ENCODE data around the gene PET117. TPM values are rescaled to one million over a fixed set of nuclear protein-coding genes. Genes with fewer than 3 reads are reported as not detected.
"Not testable (repeated sequence)": the region's sequence is repeated elsewhere in the genome, so short reads cannot be mapped to it uniquely, and the experiment has no call there.

Gene PET117
- total RNA-seq, 2 experiments from 2014 or later, result 14.4 to 15.4 TPM

- CTCF ChIA-PET, result no interaction called here
Observed at GRCh38 chr20:18144541-18145099, 7.0 kb downstream of the PET117 start.

GRCh38 chr20:18154342-18154741, 16.7 kb downstream of the PET117 start:
- CTCF ChIA-PET, result no interaction called here
- POLR2A ChIA-PET, result no interaction called here

More at GRCh38 chr20:18144541-18145099, 7.0 kb downstream of the PET117 start:
- POLR2A ChIA-PET, result no interaction called here

DNA sequence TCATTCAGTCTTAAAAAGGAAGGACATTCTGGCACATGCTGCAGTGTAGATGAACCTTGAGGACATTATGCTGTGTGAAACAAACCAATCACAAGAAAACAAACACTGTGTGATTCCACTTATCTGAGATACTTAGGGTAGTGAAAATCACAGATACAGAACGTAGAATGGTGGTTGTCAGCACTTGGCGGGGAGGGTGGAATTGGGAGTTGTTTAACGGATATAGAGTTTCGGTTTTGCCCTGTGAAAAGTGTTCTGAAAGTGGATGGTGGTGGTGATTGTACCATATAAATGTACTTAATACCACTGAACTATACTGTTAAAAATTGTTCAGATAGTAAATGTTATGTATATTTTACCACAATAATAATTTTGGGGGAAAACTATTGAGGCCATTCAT, 18.4 kb downstream of the PET117 start:
- ChIA-PET POLR2A (no interaction called here), CTCF (no interaction called here)

DNA sequence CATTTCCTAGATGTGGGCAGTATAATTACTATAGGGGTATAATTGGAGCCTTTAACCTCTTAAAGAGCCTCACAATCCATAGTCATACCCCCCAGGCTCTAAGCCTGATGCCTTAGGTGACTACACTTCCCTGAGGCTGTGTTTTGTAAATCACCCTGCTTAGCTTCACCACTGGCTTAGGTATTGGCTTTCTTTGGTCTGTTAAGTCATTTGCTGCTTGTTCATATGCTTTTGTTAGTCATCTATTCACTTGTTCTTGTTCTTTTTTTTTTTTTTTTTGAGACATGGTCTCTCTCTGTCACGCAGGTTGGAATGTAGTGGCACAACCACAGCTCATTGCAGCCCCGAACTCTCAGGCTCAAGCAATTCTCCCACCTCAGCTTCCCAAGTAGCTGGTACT, 26.7 kb downstream of the PET117 start:
- POLR2A ChIA-PET, result interaction anchor here (0.6 kb wide), 1 partner anchor 1783 kb away, joined by 6 read pairs; no protein-coding TSS in a partner anchor
- CTCF ChIA-PET, result no interaction called here

DNA sequence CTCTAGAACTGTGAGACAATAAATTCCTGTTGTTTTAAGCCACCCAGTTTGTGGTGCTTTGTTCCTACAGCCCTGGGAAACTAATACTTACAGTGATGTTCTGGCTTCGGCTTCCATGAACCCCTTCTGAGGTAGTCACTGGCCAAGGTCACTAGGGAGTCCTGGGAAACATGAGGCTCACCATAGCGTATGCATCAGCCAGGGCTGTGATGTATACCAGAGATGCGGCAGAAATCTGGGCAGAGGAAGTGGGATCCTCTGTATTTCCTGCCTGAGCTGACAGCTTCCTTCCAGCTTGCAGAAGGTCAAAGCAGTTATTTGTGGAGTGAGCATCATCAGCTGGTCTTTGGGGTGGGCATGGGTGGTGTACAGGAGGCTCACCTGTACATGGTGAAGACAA, 27.9 kb downstream of the PET117 start:
- ChIA-PET POLR2A (no interaction called here), CTCF (no interaction called here)

GRCh38 chr20:18166241-18166881, 28.7 kb downstream of the PET117 start:
- CTCF ChIA-PET, result no interaction called here
- POLR2A ChIA-PET, result no interaction called here

GRCh38 chr20:18166950-18167349, 29.3 kb downstream of the PET117 start:
- POLR2A ChIA-PET, result no interaction called here

DNA sequence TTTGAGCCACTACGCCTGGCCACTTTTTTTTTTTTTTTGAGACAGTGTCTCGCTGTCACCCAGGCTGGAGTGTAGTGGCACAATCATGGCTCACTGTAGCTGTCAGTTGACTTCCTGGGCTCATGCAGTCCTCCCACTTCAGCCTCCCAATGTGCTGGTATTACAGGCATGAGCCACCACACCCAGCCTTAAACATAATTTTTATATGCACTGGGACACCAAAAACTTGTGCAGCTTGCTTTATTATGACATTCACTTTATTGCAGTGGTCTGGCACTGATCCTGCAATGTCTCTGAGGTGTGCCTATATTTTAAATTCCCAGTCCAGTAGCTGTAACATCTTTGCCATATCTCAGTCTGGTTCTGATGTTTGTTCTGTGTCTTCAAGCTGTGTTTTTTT, 34.7 kb downstream of the PET117 start:
- ChIA-PET POLR2A (no interaction called here), CTCF (no interaction called here)

More at GRCh38 chr20:18166950-18167349, 29.3 kb downstream of the PET117 start:
- CTCF ChIA-PET, result no interaction called here

DNA sequence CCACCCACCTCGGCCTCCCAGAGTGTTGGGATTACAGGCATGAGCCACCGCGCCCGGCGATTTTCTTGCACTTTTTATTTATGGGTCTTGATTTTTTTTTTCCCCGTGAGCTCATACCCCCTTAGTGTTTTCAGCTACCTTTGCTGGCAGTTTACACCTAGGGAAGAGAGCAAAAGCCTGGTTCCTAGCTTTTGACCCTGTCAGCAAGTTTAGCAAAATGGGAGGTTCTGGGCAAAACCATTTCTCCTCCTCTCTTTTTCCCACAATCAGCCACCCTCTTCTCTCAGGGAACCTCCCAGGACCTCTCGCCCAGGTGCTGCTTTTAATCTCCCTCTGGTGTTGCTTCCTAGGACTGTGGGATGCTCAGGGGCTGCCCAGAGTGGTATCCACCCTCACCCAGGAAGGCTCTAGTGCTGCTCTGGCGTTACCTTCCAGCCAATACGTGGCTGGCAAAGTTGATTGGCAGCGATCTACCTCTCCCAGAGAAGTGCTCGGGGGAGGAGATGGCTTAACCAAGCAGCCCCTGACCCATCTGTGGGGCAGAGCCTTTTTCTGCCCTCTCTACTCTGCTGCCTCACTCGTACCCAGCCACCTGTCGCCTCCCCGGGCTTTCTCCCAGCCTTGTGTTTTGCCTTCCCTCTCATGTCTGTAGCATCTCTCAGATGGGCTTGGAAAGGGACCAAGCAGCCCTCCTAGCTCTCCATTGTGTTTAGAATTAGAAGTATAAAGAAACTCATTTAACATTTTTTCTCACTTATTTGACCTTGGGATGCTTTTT, 37.4 kb downstream of the PET117 start:
- ChIA-PET CTCF (interaction anchor here (0.9 kb wide), 1 partner anchor 67 kb away, joined by 3 read pairs; no protein-coding TSS in a partner anchor), POLR2A (no interaction called here)

DNA sequence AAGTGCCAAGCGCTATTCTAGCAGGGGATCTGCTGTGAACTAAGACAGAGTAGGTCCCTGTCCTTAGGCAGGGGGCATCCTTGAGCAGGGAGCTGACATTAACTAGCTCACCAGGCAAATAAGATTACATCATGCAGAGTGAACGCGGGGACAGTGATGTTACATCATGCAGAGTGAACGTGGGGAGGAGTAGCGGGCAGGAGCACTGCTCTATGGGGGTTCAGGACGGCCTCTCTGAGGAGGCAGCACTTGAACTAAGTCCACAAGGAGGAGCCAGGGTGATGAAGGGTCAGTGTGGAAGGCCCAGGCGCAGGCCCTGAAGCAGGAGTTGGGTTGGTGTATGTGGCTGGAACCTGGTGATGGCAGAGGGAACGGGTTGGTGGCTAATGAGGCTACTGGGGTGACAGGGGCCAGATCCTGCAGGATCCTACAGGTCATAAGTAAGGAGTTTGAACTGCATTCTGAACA, 38.7 kb downstream of the PET117 start:
- POLR2A ChIA-PET, result no interaction called here
- CTCF ChIA-PET, result no interaction called here

- CTCF ChIA-PET, POLR2A ChIA-PET: not testable (repeated sequence)
Observed at GRCh38 chr20:18180366-18180765, 42.7 kb downstream of the PET117 start.

DNA sequence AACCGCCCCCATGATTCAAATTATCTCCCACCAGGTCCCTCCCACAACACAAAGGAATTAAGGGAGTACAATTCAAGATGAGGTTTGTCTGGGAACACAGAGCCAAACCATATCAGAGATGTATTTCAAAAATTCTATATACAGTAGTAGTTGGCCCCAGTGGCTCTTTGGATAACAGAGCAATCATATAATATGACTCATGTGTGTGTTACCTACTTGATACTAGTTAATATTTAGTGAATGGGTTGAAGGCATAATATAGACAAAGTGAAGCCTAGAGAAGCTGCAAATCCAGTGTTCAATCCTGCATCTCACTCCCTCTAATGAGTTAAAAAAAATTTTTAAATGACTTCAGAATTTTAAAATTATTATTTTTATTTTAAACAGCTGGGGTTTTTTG, 43.2 kb downstream of the PET117 start:
- ChIA-PET POLR2A (no interaction called here), CTCF (no interaction called here)

DNA sequence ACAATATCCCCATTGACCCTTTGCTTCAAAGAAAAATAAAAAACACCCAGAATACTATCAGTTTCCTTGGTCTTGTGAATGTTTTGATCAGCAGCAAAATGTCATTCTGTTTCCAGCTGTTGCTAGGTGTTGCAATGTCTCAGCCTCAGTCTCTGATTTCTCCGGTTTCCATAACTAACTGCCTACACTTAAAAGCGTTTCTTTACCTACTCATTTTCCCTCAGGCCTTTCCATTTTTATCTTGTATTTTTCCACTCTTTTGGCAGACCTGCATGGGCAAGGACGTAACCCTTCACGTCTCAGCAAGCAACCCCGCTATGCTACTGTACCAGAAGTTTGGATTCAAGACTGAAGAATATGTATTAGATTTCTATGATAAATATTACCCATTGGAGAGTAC, 49.4 kb downstream of the PET117 start:
- ChIA-PET POLR2A (no interaction called here), CTCF (no interaction called here)

DNA sequence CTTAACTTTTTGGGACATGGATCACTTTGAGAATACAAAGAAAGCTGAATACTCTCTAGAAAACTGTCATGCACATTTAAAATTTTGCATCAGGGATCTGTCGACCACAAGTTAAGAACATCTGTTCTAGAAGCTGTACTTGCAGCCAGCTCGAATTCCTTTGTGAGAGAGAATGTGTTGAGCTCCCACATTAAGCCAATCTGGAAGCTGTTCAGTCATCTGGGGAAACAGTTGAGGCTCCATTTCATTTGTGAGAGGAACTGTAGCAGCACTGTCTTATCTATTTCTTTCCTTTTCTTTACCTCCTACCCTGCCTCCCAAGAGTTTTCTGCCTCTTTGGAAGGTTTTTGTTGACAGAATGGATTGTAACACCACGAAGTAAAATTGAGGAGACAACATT, 50.8 kb downstream of the PET117 start:
- POLR2A ChIA-PET, result no interaction called here

DNA sequence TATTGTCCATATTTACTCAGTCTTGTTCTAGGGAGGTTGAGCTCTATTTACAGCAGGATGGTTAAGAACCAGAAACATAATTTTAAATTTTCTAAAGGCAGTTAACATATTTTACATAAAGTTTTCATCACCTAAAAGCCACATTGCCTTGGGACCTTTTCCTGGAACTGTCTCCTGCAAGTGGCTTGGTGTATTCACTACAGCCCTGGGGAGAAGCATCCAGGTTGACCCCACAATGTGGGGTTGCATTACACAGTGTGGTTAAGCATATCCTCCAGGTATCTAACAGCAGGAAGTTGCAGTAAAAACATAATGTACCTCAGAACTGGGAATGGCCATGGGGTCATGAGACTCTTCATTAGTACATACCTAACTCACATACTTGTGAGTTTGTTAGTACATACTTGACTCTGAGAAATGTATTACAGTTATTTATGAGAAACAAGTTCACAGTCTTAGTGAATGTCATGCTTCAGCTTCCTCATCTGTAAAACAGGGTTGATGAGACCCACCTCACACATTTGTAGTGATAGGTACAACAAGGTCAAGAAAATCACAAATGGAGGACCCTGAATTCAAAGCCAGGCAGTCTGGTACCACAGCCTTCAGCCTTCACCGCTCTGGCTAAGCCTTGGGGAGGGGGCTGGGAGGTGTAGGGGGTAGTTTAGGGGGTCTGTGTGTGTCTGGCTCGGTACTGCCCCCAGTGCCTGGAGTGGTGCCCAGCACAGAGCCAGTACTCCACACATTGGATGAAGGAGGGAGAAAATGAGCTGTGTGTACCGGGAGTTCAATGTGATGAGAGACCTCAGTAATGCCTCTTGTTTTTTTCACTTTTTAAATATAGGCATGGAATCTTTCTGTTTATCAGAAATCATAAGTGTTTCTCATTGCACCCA, 52.9 kb downstream of the PET117 start:
- POLR2A ChIA-PET, result no interaction called here
- CTCF ChIA-PET, result interaction anchor here (0.9 kb wide), 1 partner anchor 73 kb away, joined by 3 read pairs; no protein-coding TSS in a partner anchor

More for the DNA sequence above, 50.8 kb downstream of the PET117 start:
- CTCF ChIA-PET, result no interaction called here

DNA sequence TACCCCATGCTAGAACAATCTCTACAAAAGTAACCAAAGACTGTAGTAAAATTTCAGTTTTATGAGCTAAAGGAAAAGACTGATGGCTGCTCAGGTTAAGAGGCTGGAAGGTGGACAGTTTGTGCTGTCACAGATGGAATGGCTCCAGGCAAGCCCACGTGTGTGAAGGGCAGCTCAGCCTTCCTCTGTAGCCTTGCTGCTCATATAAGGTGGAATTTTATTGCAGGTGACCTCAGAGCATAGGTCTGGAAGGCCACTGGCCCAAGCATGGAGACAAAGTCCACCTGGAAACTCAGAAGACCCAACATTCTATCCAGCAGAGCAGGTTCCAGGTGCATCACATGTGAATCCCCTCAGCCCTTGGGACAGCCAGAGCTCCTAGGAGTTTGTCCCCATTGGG, 53.6 kb downstream of the PET117 start:
- POLR2A ChIA-PET, result no interaction called here
- CTCF ChIA-PET, result interaction anchor here (0.9 kb wide), 1 partner anchor 73 kb away, joined by 3 read pairs; no protein-coding TSS in a partner anchor
